ENCODE results near the gene ESR2.

ESR2 gene

DNA sequence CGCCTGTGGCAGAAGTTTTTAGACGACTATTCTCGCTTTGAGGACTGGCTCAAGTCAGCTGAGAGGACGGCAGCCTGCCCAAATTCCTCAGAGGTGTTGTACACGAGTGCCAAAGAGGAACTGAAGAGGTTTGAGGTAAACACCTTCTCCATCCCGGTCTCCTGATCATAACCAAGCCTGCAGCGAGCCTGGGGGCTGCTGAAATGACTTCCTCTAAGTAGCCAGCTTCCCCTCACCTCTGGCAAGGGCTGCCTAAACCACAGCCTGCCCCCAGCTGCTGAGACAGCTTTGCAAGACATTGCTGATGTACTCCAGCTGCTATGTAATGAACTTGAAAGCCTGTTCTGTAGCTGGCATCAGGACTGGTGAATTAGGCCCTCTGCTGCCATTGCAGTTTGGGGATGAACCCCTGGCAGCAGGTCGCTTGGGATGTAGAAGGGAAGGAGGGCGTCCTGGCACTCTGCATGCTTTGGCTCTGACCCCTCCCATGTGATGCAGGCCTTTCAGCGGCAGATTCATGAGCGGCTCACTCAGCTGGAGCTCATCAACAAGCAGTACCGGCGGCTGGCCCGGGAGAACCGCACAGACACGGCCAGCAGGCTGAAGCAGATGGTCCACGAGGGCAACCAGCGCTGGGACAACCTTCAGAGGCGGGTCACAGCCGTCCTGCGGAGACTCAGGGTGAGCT lies 84.6 kb downstream of the ESR2 start:
- Histone ChIP-seq H3K36me3 (replicated peaks; ENCODE audit: low read depth, low read length) (peaks cover 7% of the 10 kb centered on the region), H3K4me1 (ENCODE audit: low read length) (peaks cover 35% of the 10 kb centered on the region), H3K4me3 (ENCODE audit: low read length) (peak overlapping the region; percentile 70), H4K20me1 (ENCODE audit: insufficient read depth, low read length) (no peaks in the 10 kb centered on the region), H3K9ac (ENCODE audit: low read length) (peak overlapping the region; percentile 53), H2AFZ (ENCODE audit: low read depth, low read length) (peak overlapping the region; percentile 44; the same call in 1 of the 2 replicates), H3K27me3 (ENCODE audit: low read depth, low read length) (no peaks in the 10 kb centered on the region; the same call in 1 of the 2 replicates), H3K9me3 (ENCODE audit: insufficient read depth, low read length) (no peaks in the 10 kb centered on the region), H3K4me2 (ENCODE audit: low read length) (peak overlapping the region; percentile 86), H3K27ac (ENCODE audit: low read length) (peak overlapping the region; percentile 75), H3K79me2 (ENCODE audit: low read length) (no peaks in the 10 kb centered on the region)
- TF ChIP-seq CTCF (IDR thresholded peaks at IDR 0.05; ENCODE audit: low read depth, low read length) (no peak), EZH2phosphoT487 (IDR thresholded peaks at IDR 0.05; ENCODE audit: low read depth) (no peak)

DNA sequence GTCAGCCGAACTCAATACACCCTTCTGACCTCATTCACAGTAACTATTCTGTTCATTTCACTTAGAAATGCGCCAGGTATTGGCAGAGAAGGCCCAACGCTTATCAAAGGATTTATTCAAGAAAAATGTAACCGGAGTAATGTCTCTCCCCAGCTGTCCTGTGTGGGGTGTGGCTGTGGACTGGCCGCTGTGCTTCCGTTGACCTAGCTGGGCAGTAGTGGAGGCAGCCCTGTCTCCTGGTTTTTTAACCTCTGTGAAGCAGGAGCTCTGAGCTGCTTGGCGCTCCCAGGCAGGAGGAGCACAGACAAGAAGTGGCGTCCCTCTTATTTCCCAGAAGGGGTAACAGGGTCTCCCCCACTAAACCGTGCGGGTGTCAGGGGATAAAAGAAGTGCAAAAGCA lies 85.2 kb downstream of the ESR2 start:
- H3K9me3 ChIP-seq (ENCODE audit: insufficient read depth, low read length) = no peaks in the 10 kb centered on the region
- H3K27me3 ChIP-seq (ENCODE audit: low read depth, low read length) = no peaks in the 10 kb centered on the region; the same call in 1 of the 2 replicates
- peaks cover 7% of the 10 kb centered on the region for H3K36me3 ChIP-seq (replicated peaks; ENCODE audit: low read depth, low read length)
- peak overlapping the region; percentile 86 for H3K4me2 ChIP-seq (ENCODE audit: low read length)
- no peaks in the 10 kb centered on the region for H3K79me2 ChIP-seq (ENCODE audit: low read length)
- no peaks in the 10 kb centered on the region for H4K20me1 ChIP-seq (ENCODE audit: insufficient read depth, low read length)
- H3K4me1 ChIP-seq (ENCODE audit: low read length) = peaks cover 35% of the 10 kb centered on the region
- peak overlapping the region; percentile 70 for H3K4me3 ChIP-seq (ENCODE audit: low read length)
- H2AFZ ChIP-seq (ENCODE audit: low read depth, low read length) = no peak overlapping the region
- TF ChIP-seq CTCF (IDR thresholded peaks at IDR 0.05; ENCODE audit: low read depth, low read length) (no peak), EZH2phosphoT487 (IDR thresholded peaks at IDR 0.05; ENCODE audit: low read depth) (no peak)
- H3K27ac ChIP-seq (ENCODE audit: low read length) = peak overlapping the region; percentile 75
- peak overlapping the region; percentile 10; the same call in 1 of the 2 replicates for H3K9ac ChIP-seq (ENCODE audit: low read length)

DNA sequence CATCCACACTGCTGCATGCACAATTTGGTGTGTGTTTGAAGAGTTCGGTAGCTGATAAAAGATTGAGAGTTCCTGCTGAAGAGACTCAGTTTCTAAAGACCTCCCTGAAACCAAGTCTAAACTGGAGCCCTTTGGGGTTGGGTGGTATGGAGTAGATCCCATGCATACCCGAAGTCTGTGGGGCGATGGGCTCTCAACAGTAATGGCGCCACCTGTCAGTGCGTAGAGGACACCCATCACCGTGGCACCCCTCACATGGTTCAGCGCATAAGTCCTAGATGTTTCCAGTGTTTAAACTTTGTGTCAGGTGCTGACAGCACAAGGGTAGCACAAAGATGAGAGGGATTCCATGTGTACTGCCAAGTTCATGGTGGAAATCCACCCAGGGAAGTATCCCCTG lies 85.9 kb downstream of the ESR2 start:
- Histone ChIP-seq H3K4me1 (ENCODE audit: low read length) (peaks cover 35% of the 10 kb centered on the region), H4K20me1 (ENCODE audit: insufficient read depth, low read length) (no peaks in the 10 kb centered on the region), H3K9me3 (ENCODE audit: insufficient read depth, low read length) (no peaks in the 10 kb centered on the region), H3K4me2 (ENCODE audit: low read length) (no peak overlapping the region), H3K36me3 (replicated peaks; ENCODE audit: low read depth, low read length) (peaks cover 7% of the 10 kb centered on the region), H3K27me3 (ENCODE audit: low read depth, low read length) (no peaks in the 10 kb centered on the region; the same call in 1 of the 2 replicates), H3K27ac (ENCODE audit: low read length) (no peak overlapping the region), H3K9ac (ENCODE audit: low read length) (no peak overlapping the region), H3K79me2 (ENCODE audit: low read length) (no peaks in the 10 kb centered on the region), H3K4me3 (ENCODE audit: low read length) (no peak overlapping the region), H2AFZ (ENCODE audit: low read depth, low read length) (no peak overlapping the region)
- TF ChIP-seq EZH2phosphoT487 (IDR thresholded peaks at IDR 0.05; ENCODE audit: low read depth) = no peak
- TF ChIP-seq CTCF (IDR thresholded peaks at IDR 0.05; ENCODE audit: low read depth, low read length) = peak; percentile 25

DNA sequence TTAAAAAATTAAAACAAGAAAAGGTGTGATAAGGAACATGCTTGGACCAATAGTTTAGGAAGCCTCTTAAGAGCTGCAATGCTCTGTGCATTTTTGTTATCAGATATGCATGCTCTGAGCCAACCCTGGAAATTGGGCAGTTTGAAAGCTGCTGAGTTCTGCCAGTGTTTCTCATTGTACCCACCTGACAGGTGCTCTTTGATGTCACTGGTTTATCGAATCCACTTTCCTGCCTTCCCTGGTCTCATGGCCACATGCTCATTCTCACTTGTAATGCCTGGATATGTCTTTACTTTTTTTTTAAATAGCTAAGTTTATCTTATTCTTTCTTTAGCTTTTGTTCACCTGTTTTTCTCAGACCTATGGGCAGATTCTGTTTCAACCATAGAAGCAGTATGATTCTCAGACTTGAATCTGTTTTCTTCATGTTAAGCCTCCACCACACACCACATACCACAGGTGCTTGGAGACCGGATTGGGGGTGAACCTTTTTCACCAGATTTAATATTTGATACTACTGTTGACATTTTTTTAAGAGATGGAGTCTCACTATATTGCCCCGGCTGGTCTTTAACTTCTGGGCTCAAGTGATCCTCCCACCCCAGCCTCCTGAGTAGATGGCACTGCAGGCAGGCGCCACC lies 90.7 kb downstream of the ESR2 start:
- H2AFZ ChIP-seq (ENCODE audit: low read depth, low read length) = no peak overlapping the region
- peaks cover 8% of the 10 kb centered on the region for H3K4me1 ChIP-seq (ENCODE audit: low read length)
- TF ChIP-seq CTCF (IDR thresholded peaks at IDR 0.05; ENCODE audit: low read depth, low read length) = no peak
- TF ChIP-seq EZH2phosphoT487 (IDR thresholded peaks at IDR 0.05; ENCODE audit: low read depth) = no peak
- peaks cover 5% of the 10 kb centered on the region; the same call in 1 of the 2 replicates for H3K9me3 ChIP-seq (ENCODE audit: insufficient read depth, low read length)
- H4K20me1 ChIP-seq (ENCODE audit: insufficient read depth, low read length) = no peaks in the 10 kb centered on the region
- H3K4me3 ChIP-seq (ENCODE audit: low read length) = no peak overlapping the region
- H3K27me3 ChIP-seq (ENCODE audit: low read depth, low read length) = no peaks in the 10 kb centered on the region; the same call in 1 of the 2 replicates
- no peak overlapping the region for H3K4me2 ChIP-seq (ENCODE audit: low read length)
- H3K79me2 ChIP-seq (ENCODE audit: low read length) = no peaks in the 10 kb centered on the region
- no peaks in the 10 kb centered on the region for H3K36me3 ChIP-seq (replicated peaks; ENCODE audit: low read depth, low read length)
- H3K9ac ChIP-seq (ENCODE audit: low read length) = no peak overlapping the region
- H3K27ac ChIP-seq (ENCODE audit: low read length) = no peak overlapping the region

Data from OCI-LY3 (cell line).